HepG2 (cell line): Measurements from ENCODE around the gene PLVAP. TPM values are rescaled to one million over a fixed set of nuclear protein-coding genes. Genes with fewer than 3 reads are reported as not detected.
A peak's percentile ranks its signal among the peaks of the same experiment; 100 is the strongest.

Experiments used
- ATAC-seq: fragments of 200-7000 bp; cut with Tn5 transposase; 3 replicates; pipeline ENCODE4 v1.9.1; 2020; ENCODE audit warnings: mild to moderate bottlenecking, moderate library complexity
- BruUV-seq: library from RNA; stranded (reverse); fragments of 400-500 nt; replicated peaks from 2 replicates; lab custom pipeline; 2021; lab: Mats Ljungman, UMichigan
- CTCF ChIA-PET: fragments of 300-600 bp; formaldehyde crosslinking; extraction: SDS; loops from one replicate; lab custom pipeline; 2021; ENCODE audit warnings: low total read pairs, inconsistent platforms, low intra/inter-chr PET ratio; lab: Yijun Ruan, JAX
- POLR2A ChIA-PET: fragments of 350-600 bp; sonication (Branson Sonifier 250); formaldehyde crosslinking; loops from one replicate; lab custom pipeline; 2020; ENCODE audit warnings: antibody characterized with exemption, inconsistent platforms; lab: Yijun Ruan, JAX
- DNase-seq: peaks from one replicate; pipeline ENCODE4 v3.0.0-alpha.2; 2015; ENCODE audit warnings: low spot score
- FAIRE-seq: peaks from 3 replicates; lab custom pipeline; 2011; peaks lifted over from hg19 to GRCh38; lab: Jason Lieb, UNC
- H2AFZ ChIP-seq: one replicate; pipeline ENCODE4 v1.6.1; 2011; ENCODE audit warnings: low read length, inconsistent platforms
- H3K27ac ChIP-seq: fragments of 300-600 bp; 3 replicates; pipeline ENCODE4 v1.8.0; 2011; ENCODE audit warnings: mixed run types, mild to moderate bottlenecking, mixed read lengths, low read length, inconsistent platforms; ENCODE audit not compliant: insufficient read depth; ENCODE audit errors: extremely low read length
- H3K27me3 ChIP-seq, 2 experiments: fragments of 200-600 bp in 1 of 2; 2 replicates in 1 of 2; 3 replicates in 1 of 2; pipeline versions ENCODE4 v1.6.0 to v1.8.0; 2011; ENCODE audit warnings: low read length in 2 of 2, mild to moderate bottlenecking in 2 of 2, moderate library complexity in 2 of 2, inconsistent platforms in 1 of 2; ENCODE audit not compliant: insufficient read depth in 2 of 2, control insufficient read depth in 1 of 2
- H3K36me3 ChIP-seq, 2 experiments: fragments of 200-600 bp in 1 of 2; replicated peaks in 1 of 2; 2 replicates in 1 of 2; 3 replicates in 1 of 2; pipeline versions ENCODE4 v1.5.1 to v1.8.0; 2011; ENCODE audit warnings: low read length in 2 of 2, inconsistent platforms in 1 of 2; ENCODE audit not compliant: insufficient read depth in 2 of 2, control insufficient read depth in 1 of 2
- H3K4me1 ChIP-seq: 2 replicates; pipeline ENCODE4 v1.5.1; 2012; ENCODE audit warnings: low read length, inconsistent platforms; ENCODE audit not compliant: insufficient read depth
- H3K4me2 ChIP-seq: 2 replicates; pipeline ENCODE4 v1.6.0; 2011; ENCODE audit warnings: low read depth, low read length, inconsistent platforms
- H3K4me3 ChIP-seq, 3 experiments: fragments of 200-600 bp in 1 of 3; sonication (generic), shearing (Covaris generic) in 1 of 3; replicated peaks in 1 of 3; 2 replicates each; pipeline ENCODE4 v1.5.1; 2011 to 2016; ENCODE audit warnings: low read length in 3 of 3, inconsistent platforms in 2 of 3, low read depth in 2 of 3, mild to moderate bottlenecking in 2 of 3, control low read depth in 1 of 3, mixed read lengths in 1 of 3; ENCODE audit not compliant: insufficient read depth in 1 of 3
- H3K79me2 ChIP-seq: one replicate; pipeline ENCODE4 v1.6.1; 2011; ENCODE audit warnings: low read length, inconsistent platforms; ENCODE audit not compliant: insufficient read depth
- H3K9ac ChIP-seq: 2 replicates; pipeline ENCODE4 v1.6.0; 2011; ENCODE audit warnings: mild to moderate bottlenecking, low read depth, low read length, inconsistent platforms; ENCODE audit not compliant: insufficient read depth
- H3K9me3 ChIP-seq: 2 replicates; pipeline ENCODE4 v1.5.1; 2012; ENCODE audit warnings: mild to moderate bottlenecking, low read length
- H4K20me1 ChIP-seq: 2 replicates; pipeline ENCODE4 v1.6.0; 2011; ENCODE audit warnings: inconsistent platforms, mild to moderate bottlenecking, low read length, moderate library complexity; ENCODE audit not compliant: insufficient read depth
- THYN1 ChIP-seq: sonication (generic); formaldehyde crosslinking; IDR thresholded peaks from 2 replicates; pipeline ENCODE4 v1.8.1; 2023; ENCODE audit warnings: low read depth, mild to moderate bottlenecking, moderate library complexity, missing genetic modification reagents, borderline replicate concordance
- ZBTB3 ChIP-seq: sonication (generic); formaldehyde crosslinking; IDR thresholded peaks from 2 replicates; pipeline ENCODE4 v1.4.0; 2020; ENCODE audit warnings: low read depth, mild to moderate bottlenecking, moderate library complexity, missing genetic modification reagents, borderline replicate concordance
- ZNF432 ChIP-seq: sonication (generic); formaldehyde crosslinking; IDR thresholded peaks from 2 replicates; pipeline ENCODE4 v1.5.0; 2020; ENCODE audit warnings: missing genetic modification reagents, mild to moderate bottlenecking, borderline replicate concordance
- ZNF543 ChIP-seq: sonication (generic); formaldehyde crosslinking; IDR thresholded peaks from 2 replicates; pipeline ENCODE4 v1.4.0; 2020; ENCODE audit warnings: mild to moderate bottlenecking, missing genetic modification reagents
- ZNF670 ChIP-seq: sonication (generic); formaldehyde crosslinking; IDR thresholded peaks from 2 replicates; pipeline ENCODE4 v1.8.0; 2022; ENCODE audit warnings: mild to moderate bottlenecking, missing genetic modification reagents, borderline replicate concordance
- WGBS: methylation state at CpG from one replicate; pipeline ENCODE4 v1.1.6; 2017; ENCODE audit warnings: low lambda C conversion rate; 5-methylcytosine and 5-hydroxymethylcytosine counted together
- in situ Hi-C: cut with HindIII; loops from 2 replicates; pipeline ENCODE4 v1.10.0; 2017; ENCODE audit warnings: low pct_unique_long_range_greater_than_20kb; ENCODE audit not compliant: extremely low pct_ligation_motif_present
- intact Hi-C: fragments of 100-400 bp; cut with micrococcal nuclease; formaldehyde crosslinking; loops from one replicate; pipeline ENCODE4 v1.10.0; 2022; ENCODE audit not compliant: unreplicated experiment
- polyA plus RNA-seq, 8 experiments: library from polyadenylated mRNA; depleted of rRNA in 3 of 8; stranded (reverse) in 7 of 8; unstranded in 1 of 8; fragments of >200 nt; fragmentation: Illumina TruSeq in 4 of 8; extraction: Trizol in 4 of 8; gene quantifications; 2 replicates each; pipeline versions ENCODE4 v1.2.1 to v1.2.3, GENCODE V29; 2011 to 2016; ENCODE audit warnings: low read depth in 4 of 8, missing spikeins in 1 of 8, mixed read lengths in 1 of 8; ENCODE audit not compliant: insufficient read depth in 1 of 8
- total RNA-seq, 5 experiments: library from RNA; depleted of rRNA; stranded (reverse); fragments of >200 nt; fragmentation: Illumina TruSeq; extraction: Trizol; gene quantifications; 2 replicates each; pipeline ENCODE4 v1.2.3, GENCODE V29; 2016; ENCODE audit warnings: low read depth in 1 of 5
- TF ChIP-seq, protein P1 (sequence below): sonication (generic); formaldehyde crosslinking; IDR thresholded peaks from 2 replicates; pipeline ENCODE4 v1.5.0; 2020; ENCODE audit warnings: missing genetic modification reagents, mild to moderate bottlenecking, borderline replicate concordance
- TF ChIP-seq, protein P2 (sequence below): sonication (generic); formaldehyde crosslinking; conservative IDR thresholded peaks from 2 replicates; pipeline ENCODE4 v1.8.1; 2023; ENCODE audit warnings: missing genetic modification reagents

The PLVAP gene
- total and polyA plus RNA-seq, 2 of the 13 experiments (the other 11 are each of a cell fraction or from before 2014, with no cell fraction given) = 0.26 TPM; not detected in 1

DNA sequence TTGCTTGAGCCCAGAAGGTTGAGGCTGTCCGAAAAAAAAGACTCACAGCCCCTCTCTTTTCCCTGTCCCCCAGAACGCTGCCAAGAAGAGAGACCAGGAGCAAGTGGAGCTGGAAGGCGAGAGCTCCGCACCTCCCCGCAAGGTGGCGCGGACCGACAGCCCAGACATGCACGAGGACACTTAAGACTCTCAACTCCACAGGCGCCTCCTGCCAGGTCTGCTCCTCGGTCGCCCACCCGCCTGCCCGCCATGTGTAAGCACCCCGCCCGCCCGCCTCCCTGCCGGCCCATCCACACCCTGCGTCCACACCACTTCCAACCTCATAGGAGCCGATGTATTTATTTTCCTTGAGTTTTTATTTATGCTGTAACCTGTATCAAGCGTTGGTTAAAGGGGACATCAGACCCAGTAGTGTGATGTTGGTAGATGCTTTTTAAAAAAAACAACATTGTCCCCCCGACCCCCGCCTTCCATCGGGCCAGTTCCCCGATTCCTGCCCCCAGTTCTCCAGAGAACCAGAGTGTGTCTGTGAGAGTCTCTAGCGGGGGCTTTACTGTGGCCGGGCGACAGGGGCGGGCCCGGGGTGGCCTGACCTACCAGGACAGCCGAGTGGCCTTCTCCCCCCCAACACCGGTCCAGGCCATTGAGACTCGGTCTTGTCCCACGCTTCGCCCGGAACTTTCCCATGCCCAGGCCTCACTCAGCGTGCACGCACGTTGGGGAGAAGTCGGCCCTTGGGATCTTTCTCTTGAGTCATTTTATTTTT is 57.5 kb downstream of the PLVAP start:
- H3K36me3 ChIP-seq = peaks cover 12 to 35% of the 10 kb centered on the region in 2 experiments; a peak in 4 of 5 replicates
- no peak overlapping the region for H3K27ac ChIP-seq
- no peak overlapping the region for H3K4me3 ChIP-seq
- H3K27me3 ChIP-seq = no peaks in the 10 kb centered on the region
- ATAC-seq = no peak
- TF ChIP-seq, protein P1, sequence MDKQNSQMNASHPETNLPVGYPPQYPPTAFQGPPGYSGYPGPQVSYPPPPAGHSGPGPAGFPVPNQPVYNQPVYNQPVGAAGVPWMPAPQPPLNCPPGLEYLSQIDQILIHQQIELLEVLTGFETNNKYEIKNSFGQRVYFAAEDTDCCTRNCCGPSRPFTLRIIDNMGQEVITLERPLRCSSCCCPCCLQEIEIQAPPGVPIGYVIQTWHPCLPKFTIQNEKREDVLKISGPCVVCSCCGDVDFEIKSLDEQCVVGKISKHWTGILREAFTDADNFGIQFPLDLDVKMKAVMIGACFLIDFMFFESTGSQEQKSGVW (CRISPR knock-in tag) = no peak
- TF ChIP-seq ZNF432 (CRISPR knock-in tag) (no peak), ZBTB3 (CRISPR knock-in tag) (no peak), ZNF670 (CRISPR knock-in tag) (no peak), THYN1 (CRISPR knock-in tag) (no peak), ZNF543 (CRISPR knock-in tag) (no peak)
- TF ChIP-seq, protein P2, sequence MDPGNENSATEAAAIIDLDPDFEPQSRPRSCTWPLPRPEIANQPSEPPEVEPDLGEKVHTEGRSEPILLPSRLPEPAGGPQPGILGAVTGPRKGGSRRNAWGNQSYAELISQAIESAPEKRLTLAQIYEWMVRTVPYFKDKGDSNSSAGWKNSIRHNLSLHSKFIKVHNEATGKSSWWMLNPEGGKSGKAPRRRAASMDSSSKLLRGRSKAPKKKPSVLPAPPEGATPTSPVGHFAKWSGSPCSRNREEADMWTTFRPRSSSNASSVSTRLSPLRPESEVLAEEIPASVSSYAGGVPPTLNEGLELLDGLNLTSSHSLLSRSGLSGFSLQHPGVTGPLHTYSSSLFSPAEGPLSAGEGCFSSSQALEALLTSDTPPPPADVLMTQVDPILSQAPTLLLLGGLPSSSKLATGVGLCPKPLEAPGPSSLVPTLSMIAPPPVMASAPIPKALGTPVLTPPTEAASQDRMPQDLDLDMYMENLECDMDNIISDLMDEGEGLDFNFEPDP = no peak
- TF ChIP-seq, all 625 proteins: peak for 0
- no peak for FAIRE-seq
- ChIA-PET POLR2A (no interaction called here), CTCF (no interaction called here)
- Histone ChIP-seq H3K79me2 (no peaks in the 10 kb centered on the region), H3K9ac (no peak overlapping the region), H3K4me2 (no peak overlapping the region), H2AFZ (no peak overlapping the region), H4K20me1 (no peaks in the 10 kb centered on the region), H3K4me1 (no peaks in the 10 kb centered on the region), H3K9me3 (no peaks in the 10 kb centered on the region)
- intact Hi-C loops (no loop called here), in situ Hi-C loops (no loop called here)
- no peak for DNase-seq
- WGBS = 95% methylated on average over 40 of the region's 40 CpGs
- TSS peak; percentile 53 for BruUV-seq
